K562 (cell line): ENCODE data around the gene DCLK2.

Source experiments
- BDP1 ChIP-seq: IDR thresholded peaks from 3 replicates; pipeline ENCODE4 v1.6.1; 2011; ENCODE audit not compliant: insufficient read length, insufficient read depth
- CHCHD3 ChIP-seq: fragments of 250-450 bp; sonication (Bioruptor Pico); IDR thresholded peaks from 2 replicates; pipeline ENCODE4 v2.1.2; 2022; ENCODE audit warnings: mild to moderate bottlenecking
- CREB1 ChIP-seq, 2 experiments: sonication (generic) in 1 of 2; formaldehyde crosslinking in 1 of 2; IDR thresholded peaks; 2 replicates each; pipeline versions ENCODE4 v1.6.1 to v1.8.0; 2012 to 2022; ENCODE audit warnings: inconsistent platforms in 1 of 2, mild to moderate bottlenecking in 1 of 2, missing genetic modification reagents in 1 of 2, moderate library complexity in 1 of 2
- POLR2A ChIP-seq: fragments of 450-650 bp; conservative IDR thresholded peaks from 2 replicates; pipeline ENCODE4 v1.6.1; 2016
- RBFOX2 ChIP-seq: fragments of 200-400 bp; formaldehyde crosslinking; IDR thresholded peaks from 2 replicates; pipeline ENCODE4 v1.6.1; 2017; ENCODE audit warnings: low read depth, mild to moderate bottlenecking, low read length, moderate library complexity
- SRSF7 ChIP-seq: fragments of 200-400 bp; formaldehyde crosslinking; optimal IDR thresholded peaks from 2 replicates; pipeline ENCODE3; 2017; ENCODE audit warnings: mild to moderate bottlenecking, low read depth, low read length
- TF ChIP-seq, protein P1 (sequence below): sonication (generic); formaldehyde crosslinking; IDR thresholded peaks from 2 replicates; pipeline ENCODE4 v1.8.1; 2023; ENCODE audit warnings: mild to moderate bottlenecking, missing genetic modification reagents, moderate library complexity
- TF ChIP-seq, protein P2 (sequence below), 3 experiments: IDR thresholded peaks in 2 of 3; conservative IDR thresholded peaks in 1 of 3; 2 replicates each; pipeline ENCODE4 v1.5.1; 2011 to 2012; ENCODE audit warnings: low read length in 3 of 3, mild to moderate bottlenecking in 3 of 3, control low read depth in 2 of 3, improper control_type of control experiment in 1 of 3, inconsistent platforms in 1 of 3, low read depth in 1 of 3, mixed read lengths in 1 of 3, moderate library complexity in 1 of 3; ENCODE audit not compliant: insufficient read depth in 2 of 3
- TF ChIP-seq, protein P3 (sequence below): fragments of 250-450 bp; sonication (Bioruptor Pico); IDR thresholded peaks from 2 replicates; pipeline ENCODE4 v1.8.0; 2021; ENCODE audit warnings: moderate library complexity, mild to moderate bottlenecking, inconsistent platforms

DNA sequence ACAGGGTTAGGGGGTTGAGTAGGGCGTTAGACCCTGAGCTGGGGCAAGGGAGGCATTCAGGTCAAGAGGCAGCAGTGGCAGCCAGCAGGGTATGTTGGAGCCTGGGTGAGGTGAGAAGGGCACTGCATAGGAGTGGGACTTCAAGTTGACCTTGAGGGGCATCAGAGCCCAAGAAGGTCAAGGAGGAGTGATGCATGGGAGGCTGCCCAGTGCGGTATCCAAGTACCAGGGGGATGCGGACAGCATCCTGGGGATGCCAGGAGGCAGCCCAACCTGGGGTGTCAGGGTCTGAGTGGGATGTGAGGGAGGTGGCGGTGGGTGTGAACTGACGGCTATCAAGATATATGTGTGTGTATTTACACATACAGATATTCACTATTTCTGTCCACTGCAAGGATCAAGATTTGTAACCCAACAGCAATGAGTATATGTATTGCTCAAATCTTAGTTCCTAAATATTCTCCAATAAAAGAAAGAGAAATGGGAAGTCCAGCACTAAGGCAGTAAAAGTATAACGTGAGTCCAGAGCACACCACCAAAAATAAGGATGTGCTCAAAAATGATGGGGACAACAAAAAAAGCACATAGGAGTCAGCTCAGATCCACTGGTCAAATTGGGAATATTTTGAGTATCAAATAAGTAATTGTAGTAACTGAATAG is 9.8 kb upstream of the DCLK2 start:
- TF ChIP-seq, protein P1, sequence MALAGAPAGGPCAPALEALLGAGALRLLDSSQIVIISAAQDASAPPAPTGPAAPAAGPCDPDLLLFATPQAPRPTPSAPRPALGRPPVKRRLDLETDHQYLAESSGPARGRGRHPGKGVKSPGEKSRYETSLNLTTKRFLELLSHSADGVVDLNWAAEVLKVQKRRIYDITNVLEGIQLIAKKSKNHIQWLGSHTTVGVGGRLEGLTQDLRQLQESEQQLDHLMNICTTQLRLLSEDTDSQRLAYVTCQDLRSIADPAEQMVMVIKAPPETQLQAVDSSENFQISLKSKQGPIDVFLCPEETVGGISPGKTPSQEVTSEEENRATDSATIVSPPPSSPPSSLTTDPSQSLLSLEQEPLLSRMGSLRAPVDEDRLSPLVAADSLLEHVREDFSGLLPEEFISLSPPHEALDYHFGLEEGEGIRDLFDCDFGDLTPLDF (CRISPR knock-in tag): no peak
- TF ChIP-seq, protein P2, sequence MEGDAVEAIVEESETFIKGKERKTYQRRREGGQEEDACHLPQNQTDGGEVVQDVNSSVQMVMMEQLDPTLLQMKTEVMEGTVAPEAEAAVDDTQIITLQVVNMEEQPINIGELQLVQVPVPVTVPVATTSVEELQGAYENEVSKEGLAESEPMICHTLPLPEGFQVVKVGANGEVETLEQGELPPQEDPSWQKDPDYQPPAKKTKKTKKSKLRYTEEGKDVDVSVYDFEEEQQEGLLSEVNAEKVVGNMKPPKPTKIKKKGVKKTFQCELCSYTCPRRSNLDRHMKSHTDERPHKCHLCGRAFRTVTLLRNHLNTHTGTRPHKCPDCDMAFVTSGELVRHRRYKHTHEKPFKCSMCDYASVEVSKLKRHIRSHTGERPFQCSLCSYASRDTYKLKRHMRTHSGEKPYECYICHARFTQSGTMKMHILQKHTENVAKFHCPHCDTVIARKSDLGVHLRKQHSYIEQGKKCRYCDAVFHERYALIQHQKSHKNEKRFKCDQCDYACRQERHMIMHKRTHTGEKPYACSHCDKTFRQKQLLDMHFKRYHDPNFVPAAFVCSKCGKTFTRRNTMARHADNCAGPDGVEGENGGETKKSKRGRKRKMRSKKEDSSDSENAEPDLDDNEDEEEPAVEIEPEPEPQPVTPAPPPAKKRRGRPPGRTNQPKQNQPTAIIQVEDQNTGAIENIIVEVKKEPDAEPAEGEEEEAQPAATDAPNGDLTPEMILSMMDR (IDR thresholded peaks at IDR 0.05 in 2 of 3, conservative IDR thresholded peaks at IDR 0.05 in 1 of 3; ENCODE audit: insufficient read depth in 2 of 3, low read depth in 1 of 3, low read length in 3 of 3): no peak
- TF ChIP-seq BDP1 (no peak), POLR2A (no peak), SRSF7 (no peak), RBFOX2 (no peak), CHCHD3 (CRISPR knock-in tag) (no peak), CREB1 (IDR thresholded peaks at IDR 0.05) (no peak), CREB1 (CRISPR knock-in tag; IDR thresholded peaks at IDR 0.05) (no peak)
- TF ChIP-seq, protein P3, sequence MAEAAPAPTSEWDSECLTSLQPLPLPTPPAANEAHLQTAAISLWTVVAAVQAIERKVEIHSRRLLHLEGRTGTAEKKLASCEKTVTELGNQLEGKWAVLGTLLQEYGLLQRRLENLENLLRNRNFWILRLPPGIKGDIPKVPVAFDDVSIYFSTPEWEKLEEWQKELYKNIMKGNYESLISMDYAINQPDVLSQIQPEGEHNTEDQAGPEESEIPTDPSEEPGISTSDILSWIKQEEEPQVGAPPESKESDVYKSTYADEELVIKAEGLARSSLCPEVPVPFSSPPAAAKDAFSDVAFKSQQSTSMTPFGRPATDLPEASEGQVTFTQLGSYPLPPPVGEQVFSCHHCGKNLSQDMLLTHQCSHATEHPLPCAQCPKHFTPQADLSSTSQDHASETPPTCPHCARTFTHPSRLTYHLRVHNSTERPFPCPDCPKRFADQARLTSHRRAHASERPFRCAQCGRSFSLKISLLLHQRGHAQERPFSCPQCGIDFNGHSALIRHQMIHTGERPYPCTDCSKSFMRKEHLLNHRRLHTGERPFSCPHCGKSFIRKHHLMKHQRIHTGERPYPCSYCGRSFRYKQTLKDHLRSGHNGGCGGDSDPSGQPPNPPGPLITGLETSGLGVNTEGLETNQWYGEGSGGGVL (CRISPR knock-in tag): no peak
